CD1c-positive myeloid dendritic cell (primary cell): ENCODE data around the gene FBXL17.

Experiments used
- DNase-seq: peaks from one replicate; pipeline ENCODE4 v3.0.0-alpha.2; 2016; ENCODE audit errors: extremely low spot score

FBXL17 gene

GRCh38 chr5:108373426-108373825, 8.5 kb downstream of the FBXL17 start:
- DNase-seq: no peak

GRCh38 chr5:108372369-108372768, 9.5 kb downstream of the FBXL17 start:
- DNase-seq: no peak

- no peak for DNase-seq
Measured at GRCh38 chr5:108371263-108371662, 10.6 kb downstream of the FBXL17 start.

- no peak for DNase-seq
Measured at GRCh38 chr5:108369167-108369566, 12.7 kb downstream of the FBXL17 start.

GRCh38 chr5:108367679-108368334, 14.1 kb downstream of the FBXL17 start:
- no peak for DNase-seq

- DNase-seq: no peak
Measured at GRCh38 chr5:108366500-108366899, 15.4 kb downstream of the FBXL17 start.

- DNase-seq: no peak
Measured at GRCh38 chr5:108361771-108362170, 20.1 kb downstream of the FBXL17 start.

- DNase-seq: no peak
Measured at GRCh38 chr5:108361239-108361638, 20.7 kb downstream of the FBXL17 start.

GRCh38 chr5:108360280-108360679, 21.6 kb downstream of the FBXL17 start:
- DNase-seq: no peak

- DNase-seq: no peak
Measured at GRCh38 chr5:108356286-108356685, 25.6 kb downstream of the FBXL17 start.

- no peak for DNase-seq
Measured at GRCh38 chr5:108353087-108353486, 28.8 kb downstream of the FBXL17 start.

- peak; percentile 55 for DNase-seq
Measured at GRCh38 chr5:108345541-108346171, 36.2 kb downstream of the FBXL17 start.

GRCh38 chr5:108344103-108344822, 37.6 kb downstream of the FBXL17 start:
- no peak for DNase-seq

GRCh38 chr5:108341866-108342265, 40.0 kb downstream of the FBXL17 start:
- no peak for DNase-seq

- no peak for DNase-seq
Measured at GRCh38 chr5:108340131-108340530, 41.8 kb downstream of the FBXL17 start.

GRCh38 chr5:108339220-108339619, 42.7 kb downstream of the FBXL17 start:
- no peak for DNase-seq

- no peak for DNase-seq
Measured at GRCh38 chr5:108334225-108334624, 47.7 kb downstream of the FBXL17 start.

GRCh38 chr5:108326982-108327381, 54.9 kb downstream of the FBXL17 start:
- DNase-seq: no peak

- no peak for DNase-seq
Measured at GRCh38 chr5:108324886-108325285, 57.0 kb downstream of the FBXL17 start.

- DNase-seq: no peak
Measured at GRCh38 chr5:108321341-108321740, 60.6 kb downstream of the FBXL17 start.

- DNase-seq: no peak
Measured at GRCh38 chr5:108320231-108320630, 61.7 kb downstream of the FBXL17 start.

GRCh38 chr5:108315829-108316228, 66.1 kb downstream of the FBXL17 start:
- no peak for DNase-seq

GRCh38 chr5:108312258-108312657, 69.6 kb downstream of the FBXL17 start:
- DNase-seq: no peak
